AG20443 (cell line): ENCODE results near the gene LBH.

Experiments
- DNase-seq: peaks from one replicate; pipeline ENCODE4 v3.0.0; 2012; ENCODE audit warnings: low spot score, mixed read lengths

LBH gene

GRCh38 chr2:30235008-30235655, 3.8 kb downstream of the LBH start:
- DNase-seq = no peak

- DNase-seq = no peak
Measured at GRCh38 chr2:30235859-30236535, 4.7 kb downstream of the LBH start.

- DNase-seq = no peak
Measured at GRCh38 chr2:30236591-30237238, 5.4 kb downstream of the LBH start.

- DNase-seq = no peak
Measured at GRCh38 chr2:30237239-30237965, 6.1 kb downstream of the LBH start.

- DNase-seq = no peak
Measured at GRCh38 chr2:30237966-30238800, 6.8 kb downstream of the LBH start.

GRCh38 chr2:30239308-30239985, 8.1 kb downstream of the LBH start:
- DNase-seq = peak; percentile 85

- no peak for DNase-seq
Measured at GRCh38 chr2:30239986-30240752, 8.8 kb downstream of the LBH start.

GRCh38 chr2:30243231-30243630, 11.9 kb downstream of the LBH start:
- no peak for DNase-seq

GRCh38 chr2:30245364-30245763, 14.0 kb downstream of the LBH start:
- DNase-seq = no peak

GRCh38 chr2:30248791-30249190, 17.5 kb downstream of the LBH start:
- no peak for DNase-seq

- DNase-seq = no peak
Measured at GRCh38 chr2:30249354-30249753, 18.0 kb downstream of the LBH start.

- no peak for DNase-seq
Measured at GRCh38 chr2:30250421-30250820, 19.1 kb downstream of the LBH start.

- DNase-seq = peak; percentile 76
Measured at GRCh38 chr2:30252723-30253701, 21.7 kb downstream of the LBH start.

- no peak for DNase-seq
Measured at GRCh38 chr2:30253873-30254684, 22.7 kb downstream of the LBH start.

- DNase-seq = no peak
Measured at GRCh38 chr2:30254685-30255001, 23.3 kb downstream of the LBH start.

- DNase-seq = no peak
Measured at GRCh38 chr2:30255026-30255425, 23.7 kb downstream of the LBH start.

- no peak for DNase-seq
Measured at GRCh38 chr2:30255466-30256408, 24.4 kb downstream of the LBH start.
